ENCODE results near the gene SPDEF.

SPDEF gene

DNA sequence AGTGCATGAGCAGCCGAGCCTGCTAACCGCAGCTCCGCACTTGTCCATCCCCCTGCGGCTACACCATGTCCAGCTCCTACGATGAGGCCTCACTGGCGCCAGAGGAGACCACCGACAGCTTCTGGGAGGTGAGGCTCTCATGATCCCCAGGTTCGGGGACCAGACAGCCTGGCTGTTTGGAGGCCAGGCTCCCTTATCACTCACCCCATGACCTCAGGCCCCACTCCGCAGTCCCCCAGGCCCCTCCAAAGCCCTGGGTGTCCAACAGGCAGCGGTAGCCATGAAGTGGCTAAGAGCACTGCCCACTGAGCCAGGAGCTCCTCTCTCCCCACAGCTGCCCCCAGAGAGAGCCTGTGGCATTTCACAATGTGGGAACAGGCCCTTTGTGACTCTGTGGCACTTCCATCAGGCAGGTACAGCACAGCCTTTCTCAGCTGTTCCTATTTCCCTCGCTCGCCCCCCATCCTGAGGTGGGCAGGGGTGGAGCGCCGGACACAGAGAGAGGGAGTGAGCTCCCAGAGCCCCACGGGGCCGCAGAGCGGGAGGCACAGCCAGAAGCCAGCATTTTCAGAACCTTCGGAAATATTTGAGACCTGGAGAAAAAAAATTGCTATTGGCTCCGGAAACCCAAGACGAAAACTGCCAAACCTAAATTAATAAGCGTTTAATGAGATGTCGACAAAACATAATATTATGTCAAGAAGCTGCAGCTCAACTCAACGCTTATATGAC, 29.7 kb downstream of the SPDEF start:
- no peak for DNase-seq

GRCh38 chr6:34525431-34526175, 30.5 kb downstream of the SPDEF start:
- no peak for DNase-seq

DNA sequence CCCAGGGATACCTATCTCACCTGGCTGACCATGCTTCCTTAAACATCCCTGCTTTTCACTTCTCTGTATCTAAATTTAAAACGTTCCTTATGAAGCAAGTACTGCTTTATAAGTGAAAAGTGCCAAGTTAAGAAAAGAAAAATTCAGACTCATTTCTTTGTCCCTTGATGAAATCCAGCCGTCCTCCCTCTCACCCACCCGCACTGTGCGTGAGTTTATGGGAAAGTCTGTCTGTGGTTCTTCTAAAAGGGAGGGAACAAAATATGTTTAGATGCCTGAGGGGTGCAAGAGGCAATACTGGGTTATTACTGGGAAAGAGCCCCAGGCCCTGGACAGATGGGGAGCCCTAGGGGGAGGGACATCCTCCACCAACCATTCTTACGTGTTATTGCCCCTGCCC, 31.2 kb downstream of the SPDEF start:
- no peak for DNase-seq

DNA sequence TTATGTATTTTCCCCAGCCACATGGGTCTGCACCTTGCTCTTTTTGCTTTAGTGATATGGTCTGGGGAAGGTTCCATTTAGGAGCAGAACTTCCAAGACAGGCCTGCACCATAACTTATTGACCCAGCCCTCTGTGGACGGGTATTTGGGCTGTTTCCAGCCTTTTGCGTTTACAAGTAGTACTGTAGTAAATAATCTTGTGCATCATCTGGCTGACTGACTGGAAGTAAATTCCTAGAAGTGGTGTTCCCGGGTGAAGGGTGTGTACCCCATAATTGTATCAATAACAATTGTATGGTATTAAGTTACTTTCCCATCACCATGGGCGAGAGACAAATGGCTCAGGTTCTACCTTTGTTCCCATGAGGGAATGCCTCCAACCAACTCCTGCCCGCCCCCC, 31.6 kb downstream of the SPDEF start:
- DNase-seq = no peak

- no peak for DNase-seq
These were observed 32.5 kb downstream of the SPDEF start for GRCh38 chr6:34523441-34524206.

GRCh38 chr6:34522761-34523160, 33.4 kb downstream of the SPDEF start:
- DNase-seq = no peak

- DNase-seq = no peak
These were observed 34.5 kb downstream of the SPDEF start for GRCh38 chr6:34521463-34522285.

DNA sequence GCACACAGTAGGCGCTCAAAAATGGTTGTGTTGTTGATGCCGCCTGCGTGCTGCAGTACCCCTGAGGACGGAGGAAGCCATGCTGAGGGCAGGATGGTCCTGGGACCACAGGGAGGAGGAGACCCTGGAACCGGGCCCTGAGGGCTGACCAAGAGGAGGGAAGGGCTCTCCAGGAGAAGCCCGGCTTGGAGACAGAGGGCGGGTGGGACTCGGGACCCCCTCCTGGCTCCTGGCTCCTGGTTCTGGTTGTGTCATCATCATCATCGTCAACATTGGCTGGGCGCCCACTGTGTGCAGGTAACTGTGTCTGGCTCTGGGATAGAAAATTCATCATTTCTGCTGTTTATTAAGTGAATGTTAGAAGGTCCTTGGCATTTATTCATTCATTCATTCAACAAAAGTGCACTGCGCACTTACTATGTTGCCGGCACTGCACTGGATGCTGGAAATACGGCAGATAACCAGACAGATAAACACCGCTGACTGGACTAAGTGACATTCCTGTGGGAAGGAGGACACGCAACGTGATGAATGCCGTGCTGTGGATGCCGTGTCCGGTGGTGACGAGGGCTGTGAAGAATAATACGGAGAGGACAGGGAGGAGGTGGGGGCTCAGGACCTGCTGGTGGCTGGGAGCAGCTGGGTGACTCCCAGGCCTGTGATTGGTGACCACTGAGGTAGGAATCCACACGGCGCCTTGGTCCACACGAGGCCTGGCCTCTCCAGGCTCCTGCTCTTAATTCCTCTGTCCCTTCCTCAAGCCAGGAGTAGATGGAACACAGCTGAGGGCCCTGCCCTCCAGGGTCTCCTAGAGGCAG, 35.3 kb downstream of the SPDEF start:
- no peak for DNase-seq

DNA sequence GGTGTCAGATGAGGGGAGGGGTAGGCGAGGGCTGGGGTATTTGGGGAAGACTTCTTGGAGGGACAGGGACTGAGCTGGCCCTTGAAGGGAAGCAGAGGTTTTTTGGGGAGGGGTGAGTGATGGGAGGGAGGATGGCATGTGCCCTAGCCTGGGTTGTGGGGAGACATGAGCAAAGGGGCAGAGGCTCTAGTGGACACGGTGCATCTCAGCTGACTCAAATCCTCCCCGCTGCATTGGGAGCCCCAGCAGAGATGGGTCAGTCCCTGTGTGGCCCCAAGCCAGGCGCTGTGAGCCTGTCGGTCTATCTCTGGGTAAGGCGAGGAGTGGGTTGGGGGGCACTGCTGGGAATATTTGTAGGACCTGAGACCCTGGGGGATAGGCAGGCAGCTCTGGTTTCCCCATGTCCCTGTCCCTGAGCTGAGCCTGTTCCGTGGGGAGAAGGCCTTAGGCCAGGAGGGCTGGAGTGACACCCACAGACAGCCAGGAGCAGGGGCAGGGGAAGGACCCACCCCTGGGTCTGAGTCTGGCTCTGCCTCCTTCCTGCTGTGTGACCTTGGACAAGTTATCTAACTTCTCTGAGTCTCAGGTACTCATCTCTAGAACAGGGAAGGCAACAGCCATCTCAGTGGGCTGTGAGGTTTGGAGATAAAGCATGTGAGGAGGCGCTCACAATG, 36.0 kb downstream of the SPDEF start:
- no peak for DNase-seq

GRCh38 chr6:34518669-34519365, 37.3 kb downstream of the SPDEF start:
- no peak for DNase-seq

- no peak for DNase-seq
These were observed 38.2 kb downstream of the SPDEF start for GRCh38 chr6:34517966-34518365.

- DNase-seq = no peak
These were observed 38.7 kb downstream of the SPDEF start for GRCh38 chr6:34517461-34517881.

DNA sequence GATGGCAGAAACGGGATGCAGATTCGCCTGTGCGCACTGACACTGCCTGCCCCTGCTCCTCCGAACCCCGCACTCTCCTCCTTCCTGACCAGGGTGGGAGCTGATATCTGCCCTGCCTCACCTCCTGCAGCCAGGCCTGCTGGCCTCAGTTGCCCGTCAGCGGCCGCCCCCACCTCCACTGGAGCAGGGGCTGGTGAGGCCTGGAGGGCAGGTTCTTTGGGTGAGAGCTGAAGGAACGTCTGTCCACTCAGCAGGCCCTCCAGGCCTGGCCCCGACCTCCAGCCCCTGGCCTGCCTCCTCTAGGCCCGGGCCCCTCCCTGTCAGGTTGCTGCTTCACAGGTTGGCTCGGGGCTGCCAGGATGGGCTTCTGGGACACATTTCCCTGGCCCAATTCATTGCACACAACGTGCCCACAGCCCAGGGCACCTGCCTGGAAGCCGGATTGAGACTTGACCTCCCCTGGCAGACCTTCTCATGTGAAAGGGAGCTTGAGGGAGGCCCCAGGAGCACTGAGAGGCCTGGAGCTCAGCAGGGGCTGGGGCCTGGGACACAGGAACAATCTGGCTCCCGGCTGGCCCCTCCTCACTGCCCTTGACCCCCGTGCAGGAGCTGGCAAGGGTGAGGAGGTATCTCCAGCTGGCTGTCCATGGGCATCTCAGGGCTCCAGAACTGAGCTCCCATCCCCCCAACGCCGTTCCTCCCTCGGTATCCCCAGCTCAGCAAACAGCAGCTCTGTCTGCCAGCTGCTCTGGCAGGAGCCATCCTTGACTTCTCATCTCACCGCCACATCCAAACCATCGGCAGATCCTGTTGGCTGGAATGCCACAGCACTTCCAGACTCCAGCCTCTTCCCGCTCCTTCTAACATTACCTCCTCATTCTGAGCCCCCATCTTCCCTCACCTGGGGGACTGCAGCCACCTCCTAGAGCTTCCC, 39.5 kb downstream of the SPDEF start:
- DNase-seq = no peak

- DNase-seq = no peak
These were observed 40.4 kb downstream of the SPDEF start for GRCh38 chr6:34515473-34516387.

- DNase-seq = no peak
These were observed 41.3 kb downstream of the SPDEF start for GRCh38 chr6:34514593-34515472.

DNA sequence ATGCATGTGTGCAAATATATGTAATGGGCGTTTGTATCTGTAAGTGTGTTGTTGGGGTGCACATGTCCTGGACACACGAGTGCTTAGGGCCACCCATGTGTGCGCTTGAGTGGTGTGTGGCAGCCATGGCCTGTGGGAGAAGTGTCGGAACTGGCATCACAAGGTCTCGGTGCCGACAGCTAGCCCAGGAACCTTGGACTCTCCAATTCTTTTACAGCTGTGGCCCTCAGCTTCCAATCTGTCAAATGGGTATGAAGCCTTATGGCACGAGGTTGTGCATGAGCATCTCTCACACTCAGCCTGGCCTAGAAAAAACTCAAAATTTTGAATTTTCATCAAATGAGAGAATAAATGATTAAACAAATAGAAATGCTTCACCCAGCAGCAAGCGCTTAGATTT, 42.0 kb downstream of the SPDEF start:
- no peak for DNase-seq

DNA sequence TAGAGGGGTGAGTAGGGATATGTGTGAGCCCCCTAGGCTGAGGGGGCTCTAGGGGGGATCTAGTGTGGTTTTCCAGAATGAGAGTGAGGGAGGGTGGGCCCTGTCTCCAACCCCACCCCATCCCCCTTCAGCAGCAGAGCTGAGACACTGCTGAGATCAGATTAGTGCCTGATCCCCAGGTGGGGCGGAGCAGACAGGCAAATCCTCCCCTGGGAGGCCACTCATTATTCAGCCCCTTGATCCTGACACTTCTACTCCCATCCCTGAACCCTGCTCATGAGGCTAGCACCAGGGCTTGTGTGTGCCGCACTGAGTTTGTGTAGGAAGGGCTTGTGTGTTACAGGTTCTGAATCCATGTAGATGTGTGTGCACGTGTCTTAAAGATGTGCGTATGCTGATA, 42.5 kb downstream of the SPDEF start:
- no peak for DNase-seq
